Heart left ventricle (tissue), 13 donors: Measurements from ENCODE around the gene HCFC2.

ENCODE experiments used
- CTCF ChIP-seq, 12 donors: fragments of 200-600 bp; sonication (generic) in 4 of 12; IDR thresholded peaks; one replicate each; pipeline versions ENCODE4 v1.5.0 to v1.8.0; 2018 to 2022; ENCODE audit warnings: antibody characterized with exemption in 12 of 12, mild to moderate bottlenecking in 5 of 12
- POLR2A ChIP-seq, 2 donors: fragments of 450-650 bp; IDR thresholded peaks; one replicate each; pipeline ENCODE4 v1.6.1; 2017; ENCODE audit warnings: antibody characterized with exemption in 2 of 2, mild to moderate bottlenecking in 2 of 2, moderate library complexity in 2 of 2
- donor health status: ischemic (EF 13 %, LVEDD 7.1; RV severe dilation, severe dysfunction).
- donor health status: DM: no; HTN: yes; CAD: no.
- donor health status: DM: no; HTN: no; CAD: no.
- donor health status: ischemic (EF 25% LVEDD 6.9; RV normal size, moderate dysfunction).
- donor health status: ischemic (EF 25% LVEDD 5.7; RV mildly dilated, moderate dysfunction).
- donor health status: ischemic (EF 35%, LVEDD 5.7; RV mildly dilated, moderate dysfunction).
- donor health status: nonischemic (EF 11% LVEDD 7.7; RV severe dilation, severe dysfunction).
- donor health status: DM: yes; HTN: yes; CAD: no.
- donor health status: PGD.
- donor health status: ischemic (EF 29% LVEDD 5.4; RV normal size, mild dysfunction).
- donor health status: nonischemic (EF 23%, LVEDD 6.1; RV moderate dilation, normal function).

GRCh38 chr12:104137001-104137901 is 72.9 kb downstream of the HCFC2 start:
- TF ChIP-seq POLR2A (IDR thresholded peaks at IDR 0.05) (no peak), CTCF (IDR thresholded peaks at IDR 0.05) (no peak)
